Liver (tissue), 9 donors: Measurements from ENCODE around the gene GLRB. TPM values are rescaled to one million over a fixed set of nuclear protein-coding genes. Genes with fewer than 3 reads are reported as not detected.

Source experiments
- DNase-seq: peaks from one replicate; pipeline ENCODE4 v3.0.0-alpha.2; 2017; ENCODE audit warnings: low spot score
- H3K27ac ChIP-seq, 2 donors: one replicate each; pipeline ENCODE4 v1.7.0; 2013; ENCODE audit warnings: inconsistent platforms in 2 of 2, low read length in 2 of 2, control low read depth in 1 of 2, low read depth in 1 of 2, mild to moderate bottlenecking in 1 of 2
- H3K27me3 ChIP-seq, 4 donors: one replicate each; pipeline versions ENCODE4 v1.6.1 to v1.7.0; 2013; ENCODE audit warnings: low read length in 3 of 4, inconsistent platforms in 1 of 4, mild to moderate bottlenecking in 1 of 4, moderate library complexity in 1 of 4; ENCODE audit not compliant: control insufficient read depth in 4 of 4, insufficient read depth in 4 of 4
- H3K36me3 ChIP-seq, 4 donors: one replicate each; pipeline versions ENCODE4 v1.6.1 to v1.7.0; 2013; ENCODE audit warnings: low read length in 3 of 4, mild to moderate bottlenecking in 3 of 4, low read depth in 1 of 4, moderate library complexity in 1 of 4; ENCODE audit not compliant: control insufficient read depth in 4 of 4, insufficient read depth in 3 of 4
- H3K4me1 ChIP-seq, 4 donors: one replicate each; pipeline versions ENCODE4 v1.6.1 to v1.7.0; 2013; ENCODE audit warnings: low read length in 3 of 4, mild to moderate bottlenecking in 3 of 4, moderate library complexity in 1 of 4; ENCODE audit not compliant: control insufficient read depth in 4 of 4, insufficient read depth in 4 of 4
- H3K4me3 ChIP-seq, 3 donors: one replicate each; pipeline versions ENCODE4 v1.6.1 to v1.7.0; 2013; ENCODE audit warnings: low read length in 3 of 3, control low read depth in 1 of 3, low read depth in 1 of 3, mild to moderate bottlenecking in 1 of 3
- H3K9ac ChIP-seq, 2 donors: one replicate each; pipeline ENCODE4 v1.7.0; 2013; ENCODE audit warnings: low read length in 2 of 2, mild to moderate bottlenecking in 2 of 2, moderate library complexity in 2 of 2, control low read depth in 1 of 2, low read depth in 1 of 2
- H3K9me3 ChIP-seq, 4 donors: one replicate each; pipeline versions ENCODE4 v1.6.1 to v1.7.0; 2013; ENCODE audit warnings: low read length in 3 of 4; ENCODE audit not compliant: control insufficient read depth in 4 of 4
- ATF3 ChIP-seq: IDR thresholded peaks from 2 replicates; pipeline ENCODE4 v1.6.1; 2016; ENCODE audit warnings: antibody characterized with exemption
- EGR1 ChIP-seq, 2 donors: IDR thresholded peaks; 2 replicates each; pipeline ENCODE4 v1.6.1; 2016 to 2018; ENCODE audit warnings: antibody characterized with exemption in 2 of 2, low read depth in 2 of 2
- FOXA1 ChIP-seq: IDR thresholded peaks from 2 replicates; pipeline ENCODE4 v1.6.1; 2016; ENCODE audit warnings: antibody characterized with exemption
- FOXA2 ChIP-seq: IDR thresholded peaks from 2 replicates; pipeline ENCODE4 v1.6.1; 2016; ENCODE audit warnings: antibody characterized with exemption
- GABPA ChIP-seq, 2 donors: IDR thresholded peaks in 1 of 2; conservative IDR thresholded peaks in 1 of 2; 2 replicates each; pipeline ENCODE4 v1.6.1; 2016; ENCODE audit warnings: antibody characterized with exemption in 2 of 2, mild to moderate bottlenecking in 1 of 2, moderate library complexity in 1 of 2
- HNF4A ChIP-seq, 2 donors: conservative IDR thresholded peaks; 2 replicates each; pipeline ENCODE4 v1.6.1; 2016; ENCODE audit warnings: antibody characterized with exemption in 2 of 2, mild to moderate bottlenecking in 2 of 2
- MAX ChIP-seq: IDR thresholded peaks from 2 replicates; pipeline ENCODE4 v1.6.1; 2016; ENCODE audit warnings: antibody characterized with exemption
- RAD21 ChIP-seq, 2 donors: IDR thresholded peaks; 2 replicates each; pipeline ENCODE4 v1.6.1; 2016; ENCODE audit warnings: antibody characterized with exemption in 2 of 2, mild to moderate bottlenecking in 2 of 2
- REST ChIP-seq: IDR thresholded peaks from 2 replicates; pipeline ENCODE4 v1.6.1; 2016; ENCODE audit warnings: antibody characterized with exemption, mild to moderate bottlenecking
- RXRA ChIP-seq, 2 donors: IDR thresholded peaks; 2 replicates each; pipeline ENCODE4 v1.6.1; 2017 to 2018; ENCODE audit warnings: antibody characterized with exemption in 2 of 2, mild to moderate bottlenecking in 1 of 2
- SP1 ChIP-seq: IDR thresholded peaks from 2 replicates; pipeline ENCODE4 v1.6.1; 2018; ENCODE audit warnings: antibody characterized with exemption, mild to moderate bottlenecking
- TAF1 ChIP-seq: conservative IDR thresholded peaks from 2 replicates; pipeline ENCODE4 v1.6.1; 2016; ENCODE audit warnings: antibody characterized with exemption, mild to moderate bottlenecking
- ZBTB33 ChIP-seq: IDR thresholded peaks from 2 replicates; pipeline ENCODE4 v1.6.1; 2016; ENCODE audit warnings: antibody characterized with exemption
- WGBS: extraction: QIAGEN DNeasy Blood & Tissue Kit; methylation state at CpG from one replicate; pipeline ENCODE4 v1.1.7; 2013; 5-methylcytosine and 5-hydroxymethylcytosine counted together
- polyA plus RNA-seq, 2 donors: library from polyadenylated mRNA; stranded (reverse) in 1 of 2; unstranded in 1 of 2; fragments of 200-250 nt in 1 of 2; fragments of >200 nt in 1 of 2; fragmentation: Nextera tagmentation in 1 of 2; extraction: Ambion mirVana in 1 of 2; gene quantifications; one replicate each; pipeline versions ENCODE4 v1.2.1 to v1.2.3, GENCODE V29; 2013 to 2015
- total RNA-seq, 2 donors: library from RNA; depleted of rRNA; stranded (reverse); fragments of >200 nt; gene quantifications; one replicate each; pipeline ENCODE4 v1.2.3, GENCODE V29; 2014
- donor health status: healthy.
- donor health status: healthy.
- donor health status: healthy.
- donor health status: healthy.
- donor health status: healthy.

Gene GLRB
- total and polyA plus RNA-seq, 4 donors: 0.24 to 2.9 (median 0.72) TPM

- WGBS: 92% methylated on average over 2 of the region's 2 CpGs
- Histone ChIP-seq H3K27ac (no peak overlapping the region), H3K4me1 (peaks cover 1 to 13% (median 7%) of the 10 kb centered on the region in 4 donors), H3K9me3 (no peaks in the 10 kb centered on the region), H3K4me3 (no peak overlapping the region), H3K36me3 (no peaks in the 10 kb centered on the region), H3K9ac (no peak overlapping the region), H3K27me3 (no peaks in the 10 kb centered on the region)
- DNase-seq: no peak
- no peak for TF ChIP-seq MAX
- TF ChIP-seq GABPA (IDR thresholded peaks at IDR 0.05 in 1 of 2, conservative IDR thresholded peaks at IDR 0.05 in 1 of 2): no peak
- TF ChIP-seq ATF3: no peak
- no peak for TF ChIP-seq RXRA (IDR thresholded peaks at IDR 0.05)
- TF ChIP-seq FOXA1: no peak
- no peak for TF ChIP-seq TAF1
- TF ChIP-seq ZBTB33: no peak
- no peak for TF ChIP-seq EGR1 (IDR thresholded peaks at IDR 0.05; ENCODE audit: low read depth in 2 of 2)
- no peak for TF ChIP-seq FOXA2
These were observed 3.5 kb downstream of the GLRB start for GRCh38 chr4:157079441-157079840.

GRCh38 chr4:157080605-157081004, 4.7 kb downstream of the GLRB start:
- H3K4me1 ChIP-seq: peaks cover 1 to 11% (median 7%) of the 10 kb centered on the region in 4 donors
- no peak for TF ChIP-seq REST
- TF ChIP-seq ZBTB33: no peak
- TF ChIP-seq HNF4A (conservative IDR thresholded peaks at IDR 0.05): no peak
- TF ChIP-seq RAD21 (IDR thresholded peaks at IDR 0.05): no peak
- no peak for TF ChIP-seq FOXA1
- TF ChIP-seq FOXA2: no peak
- TF ChIP-seq ATF3: no peak
- TF ChIP-seq SP1: no peak
- TF ChIP-seq MAX: no peak
- TF ChIP-seq EGR1 (IDR thresholded peaks at IDR 0.05; ENCODE audit: low read depth in 2 of 2): no peak
- no peaks in the 10 kb centered on the region for H3K36me3 ChIP-seq
- H3K9ac ChIP-seq: no peak overlapping the region
- no peak overlapping the region for H3K27ac ChIP-seq
- H3K4me3 ChIP-seq: no peak overlapping the region
- H3K9me3 ChIP-seq: no peaks in the 10 kb centered on the region
- H3K27me3 ChIP-seq: no peaks in the 10 kb centered on the region
- no peak for DNase-seq
